Psoas muscle (tissue), 8 donors: Measurements from ENCODE around the gene PAM16. TPM values are rescaled to one million over a fixed set of nuclear protein-coding genes. Genes with fewer than 3 reads are reported as not detected.

ENCODE experiments used
- ATAC-seq, 4 donors: fragments of 200-7000 bp; cut with Tn5 transposase; one replicate each; pipeline ENCODE4 v1.9.1; 2020; ENCODE audit warnings: moderate library complexity in 3 of 4, mild to moderate bottlenecking in 2 of 4
- DNase-seq, 2 donors: peaks; one replicate each; pipeline ENCODE4 v3.0.0-alpha.2; 2020
- H3K27ac ChIP-seq: fragments of 200-600 bp; one replicate; pipeline ENCODE4 v1.8.0; 2022
- H3K27me3 ChIP-seq, 3 donors: fragments of 200-600 bp in 1 of 3; one replicate each; pipeline versions ENCODE4 v1.6.1 to v1.8.0; 2013 to 2022; ENCODE audit warnings: low read length in 2 of 3, mild to moderate bottlenecking in 2 of 3, moderate library complexity in 1 of 3; ENCODE audit not compliant: insufficient read depth in 3 of 3
- H3K36me3 ChIP-seq, 2 donors: fragments of 200-600 bp in 1 of 2; one replicate each; pipeline versions ENCODE4 v1.6.1 to v1.8.0; 2013 to 2022; ENCODE audit warnings: low read depth in 1 of 2, mild to moderate bottlenecking in 1 of 2, moderate library complexity in 1 of 2; ENCODE audit not compliant: insufficient read depth in 1 of 2
- H3K4me1 ChIP-seq: fragments of 200-600 bp; one replicate; pipeline ENCODE4 v1.8.0; 2022
- H3K4me3 ChIP-seq: fragments of 200-600 bp; one replicate; pipeline ENCODE4 v1.8.0; 2022; ENCODE audit warnings: mild to moderate bottlenecking
- H3K9me3 ChIP-seq: fragments of 200-600 bp; one replicate; pipeline ENCODE4 v1.8.0; 2022
- CTCF ChIP-seq: fragments of 200-600 bp; IDR thresholded peaks from one replicate; pipeline ENCODE4 v1.8.0; 2022; ENCODE audit warnings: antibody characterized with exemption
- WGBS, 3 donors: extraction: QIAGEN DNeasy Blood & Tissue Kit; methylation state at CpG; one replicate each; pipeline versions ENCODE4 v1.1.6 to v1.1.7; 2013; 5-methylcytosine and 5-hydroxymethylcytosine counted together
- intact Hi-C, 2 donors: fragments of 100-400 bp; cut with DNase I; formaldehyde crosslinking; loops; one replicate each; pipeline versions ENCODE4 v1.11.0 to v1.14.2; 2022
- polyA plus RNA-seq, 3 donors: library from polyadenylated mRNA; stranded (reverse); fragments of 200-250 nt; gene quantifications; one replicate each; pipeline ENCODE4 v1.2.3, GENCODE V29; 2013
- total RNA-seq, 4 donors: library from RNA; stranded (reverse); fragmentation: NEBNext Ultra II Directional in 2 of 4; extraction: Animal tissue kit (Norgen Biotek cat#: 25700) in 2 of 4; gene quantifications; one replicate each; pipeline versions ENCODE4 v1.2.1 to v1.2.4, GENCODE V29; 2021 to 2023
- donor health status: healthy with polysubstance abuse.
- donor health status: DM: no; HTN: no; CAD: no; lungs with moderate emphysema.
- donor health status: Bipolar disorder and iron deficiency.
- donor health status: healthy.
- donor health status: DM: yes; HTN: yes; CAD: no.
- donor health status: DM: no; HTN: no; CAD: no.
- donor health status: DM: no; HTN: no; CAD: no.
- donor health status: DM: yes; HTN: yes; CAD: no.

Gene PAM16
- total and polyA plus RNA-seq, 7 donors = 60.5 to 163 (median 84.2) TPM

- ATAC-seq (peak; percentile 80 to 87 (median 84)), DNase-seq (peak; percentile 87 to 93)
- H3K27me3 ChIP-seq = no peaks in the 10 kb centered on the region
- no peak overlapping the region for H3K4me3 ChIP-seq
- H3K27ac ChIP-seq = no peak overlapping the region
- H3K4me1 ChIP-seq = peaks cover 21% of the 10 kb centered on the region
- peak; percentile 99 for TF ChIP-seq CTCF
- 42 to 51% (median 46%) methylated on average over 14 of the region's 14 CpGs for WGBS, 3 donors
- H3K9me3 ChIP-seq = no peaks in the 10 kb centered on the region
- intact Hi-C loops = loop anchor here (5.0 to 10.0 kb wide), 4 partner anchors 126 to 348 kb away; no protein-coding TSS in a partner anchor
- H3K36me3 ChIP-seq = no peaks in the 10 kb centered on the region
Observed at GRCh38 chr16:4330277-4330874, 20.7 kb downstream of the PAM16 start.

GRCh38 chr16:4328782-4329775 is 22.0 kb downstream of the PAM16 start:
- Histone ChIP-seq H3K27ac (peak overlapping the region; percentile 64), H3K4me1 (peaks cover 21% of the 10 kb centered on the region), H3K4me3 (no peak overlapping the region), H3K9me3 (no peaks in the 10 kb centered on the region), H3K27me3 (no peaks in the 10 kb centered on the region), H3K36me3 (no peaks in the 10 kb centered on the region)
- intact Hi-C loops = loop anchor here (2.0 to 10.0 kb wide), 2 partner anchors 40 to 64 kb away; no protein-coding TSS in a partner anchor
- peak; percentile 37 to 51 (median 44) for ATAC-seq
- DNase-seq = peak in 1 of 2 donors; percentile 51
- WGBS, 3 donors = 38 to 42% (median 39%) methylated on average over 16 to 17 of the region's 17 CpGs
- TF ChIP-seq CTCF = no peak

DNA sequence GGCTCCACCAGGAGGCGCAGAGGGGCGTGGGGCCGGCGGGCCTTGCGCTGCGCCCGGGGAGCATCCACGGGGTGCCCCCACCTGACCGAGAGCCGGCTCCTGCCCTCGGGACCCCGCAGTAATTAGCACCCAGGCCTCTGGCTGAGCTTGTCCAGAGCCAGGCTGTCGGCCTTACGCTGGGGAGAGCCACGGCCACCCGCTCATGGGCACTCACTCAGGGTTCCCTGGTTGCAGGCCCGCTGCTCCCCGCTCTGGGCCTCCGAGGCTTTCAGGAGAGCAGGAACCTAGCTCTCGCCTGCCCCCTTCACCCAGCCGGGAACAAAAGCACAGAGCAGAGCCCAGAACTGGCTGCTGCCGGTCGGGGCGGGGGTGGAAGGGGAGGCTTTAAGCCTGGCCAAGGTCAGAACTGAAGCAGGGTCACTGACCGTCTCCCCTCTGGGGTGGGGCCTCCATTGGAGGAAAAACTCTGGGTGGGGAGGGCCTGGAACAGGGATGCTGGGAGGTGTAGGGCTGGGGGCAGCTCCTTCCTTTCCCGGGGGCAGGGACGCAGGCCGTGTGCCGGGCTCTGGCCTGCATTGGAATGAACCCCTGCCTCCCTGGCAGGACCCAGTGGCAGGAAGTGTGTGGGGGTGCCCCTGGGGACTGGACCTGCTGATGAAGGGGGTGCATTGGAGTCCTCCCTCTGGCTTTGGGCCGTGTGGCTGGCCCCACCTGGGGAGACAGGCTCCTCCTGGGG is 22.9 kb downstream of the PAM16 start:
- peak overlapping the region; percentile 64 for H3K27ac ChIP-seq
- H3K4me1 ChIP-seq = peaks cover 21% of the 10 kb centered on the region
- intact Hi-C loops = loop anchor here (2.0 to 10.0 kb wide), 2 partner anchors 39 to 63 kb away; no protein-coding TSS in a partner anchor
- DNase-seq (peak; percentile 79 to 88), ATAC-seq (peak; percentile 68 to 81 (median 72))
- H3K27me3 ChIP-seq = no peaks in the 10 kb centered on the region
- H3K4me3 ChIP-seq = peak overlapping the region; percentile 66
- peak; percentile 44 for TF ChIP-seq CTCF
- H3K36me3 ChIP-seq = no peaks in the 10 kb centered on the region
- 6 to 8% (median 8%) methylated on average over 26 to 30 of the region's 30 CpGs for WGBS, 3 donors
- no peaks in the 10 kb centered on the region for H3K9me3 ChIP-seq

- Histone ChIP-seq H3K27me3 (no peaks in the 10 kb centered on the region), H3K36me3 (no peaks in the 10 kb centered on the region), H3K4me1 (peaks cover 21% of the 10 kb centered on the region), H3K9me3 (no peaks in the 10 kb centered on the region), H3K4me3 (peak overlapping the region; percentile 66), H3K27ac (peak overlapping the region; percentile 64)
- ATAC-seq = peak; percentile 2 to 10 (median 4)
- no peak for TF ChIP-seq CTCF
- WGBS, 3 donors = 6 to 11% (median 7%) methylated on average over 28 to 56 of the region's 57 CpGs
- intact Hi-C loops = loop anchor here (2.0 to 10.0 kb wide), 2 partner anchors 39 to 63 kb away; no protein-coding TSS in a partner anchor
- DNase-seq = no peak
Observed at GRCh38 chr16:4327386-4328045, 23.6 kb downstream of the PAM16 start.
